HepG2 (cell line): ENCODE measurements around the gene NUP214. TPM values are rescaled to one million over a fixed set of nuclear protein-coding genes. Genes with fewer than 3 reads are reported as not detected.

Experiments
- CEBPZ ChIP-seq: IDR thresholded peaks from 2 replicates; pipeline ENCODE4 v1.6.1; 2012; ENCODE audit warnings: low read length, improper control_type of control experiment
- DNMT3B ChIP-seq: conservative IDR thresholded peaks from 2 replicates; pipeline ENCODE4 v1.6.1; 2016; ENCODE audit warnings: missing biosample characterization, control low read depth
- ELF3 ChIP-seq: IDR thresholded peaks from 2 replicates; pipeline ENCODE4 v1.6.1; 2016; ENCODE audit warnings: missing genetic modification reagents, missing compliant biosample characterization
- FOXC1 ChIP-seq: sonication (generic); formaldehyde crosslinking; IDR thresholded peaks from 2 replicates; pipeline ENCODE4 v1.8.0; 2022; ENCODE audit warnings: mild to moderate bottlenecking, missing genetic modification reagents, borderline replicate concordance
- HOXA7 ChIP-seq: sonication (generic); formaldehyde crosslinking; IDR thresholded peaks from 2 replicates; pipeline ENCODE4 v1.8.1; 2022; ENCODE audit warnings: mild to moderate bottlenecking, missing genetic modification reagents, moderate library complexity
- KDM5A ChIP-seq: fragments of 200-600 bp; sonication (generic); IDR thresholded peaks from 2 replicates; pipeline ENCODE4 v1.7.0; 2018; ENCODE audit warnings: antibody characterized with exemption, mild to moderate bottlenecking, low read length, borderline replicate concordance
- MLX ChIP-seq: IDR thresholded peaks from 2 replicates; pipeline ENCODE4 v1.6.1; 2016
- NONO ChIP-seq, 2 experiments: fragments of 450-650 bp in 1 of 2; sonication (generic) in 1 of 2; formaldehyde crosslinking in 1 of 2; IDR thresholded peaks in 1 of 2; conservative IDR thresholded peaks in 1 of 2; 2 replicates each; pipeline versions ENCODE4 v1.6.1 to v1.8.0; 2017 to 2022; ENCODE audit warnings: mild to moderate bottlenecking in 1 of 2, missing genetic modification reagents in 1 of 2, moderate library complexity in 1 of 2
- PHF20 ChIP-seq: sonication (generic); formaldehyde crosslinking; IDR thresholded peaks from 2 replicates; pipeline ENCODE4 v1.5.0; 2020; ENCODE audit warnings: mild to moderate bottlenecking, missing genetic modification reagents
- PREB ChIP-seq: sonication (generic); formaldehyde crosslinking; IDR thresholded peaks from 2 replicates; pipeline ENCODE4 v1.4.0; 2020; ENCODE audit warnings: missing genetic modification reagents
- SKI ChIP-seq: fragments of 450-650 bp; IDR thresholded peaks from one replicate; pipeline ENCODE4 v1.6.1; 2018; ENCODE audit warnings: mild to moderate bottlenecking; ENCODE audit not compliant: partially characterized antibody
- SRF ChIP-seq: IDR thresholded peaks from 2 replicates; pipeline ENCODE4 v1.6.1; 2011; ENCODE audit warnings: mild to moderate bottlenecking, low read depth, low read length, moderate library complexity
- TAF15 ChIP-seq: fragments of 200-400 bp; formaldehyde crosslinking; IDR thresholded peaks from one replicate; pipeline ENCODE4 v1.6.1; 2018; ENCODE audit warnings: mild to moderate bottlenecking, low read depth, low read length; ENCODE audit not compliant: poor library complexity, severe bottlenecking
- ZBTB8A ChIP-seq: sonication (generic); formaldehyde crosslinking; IDR thresholded peaks from 2 replicates; pipeline ENCODE4 v1.4.0; 2020; ENCODE audit warnings: mild to moderate bottlenecking, low read depth, missing genetic modification reagents, borderline replicate concordance
- ZNF282 ChIP-seq: fragments of 450-650 bp; IDR thresholded peaks from 2 replicates; pipeline ENCODE4 v1.6.1; 2018; ENCODE audit not compliant: partially characterized antibody
- ZNF326 ChIP-seq: sonication (generic); formaldehyde crosslinking; IDR thresholded peaks from 2 replicates; pipeline ENCODE4 v1.4.0; 2020; ENCODE audit warnings: missing genetic modification reagents, borderline replicate concordance
- ZNF329 ChIP-seq: sonication (generic); formaldehyde crosslinking; IDR thresholded peaks from 2 replicates; pipeline ENCODE4 v1.9.0; 2021; ENCODE audit warnings: low read depth, mild to moderate bottlenecking, missing genetic modification reagents
- ZNF629 ChIP-seq: sonication (generic); formaldehyde crosslinking; conservative IDR thresholded peaks from 2 replicates; pipeline ENCODE4 v1.5.0; 2020; ENCODE audit warnings: missing genetic modification reagents
- ZNF792 ChIP-seq: IDR thresholded peaks from 2 replicates; pipeline ENCODE4 v1.6.1; 2016
- polyA plus RNA-seq, 8 experiments: library from polyadenylated mRNA; depleted of rRNA in 3 of 8; stranded (reverse) in 7 of 8; unstranded in 1 of 8; fragments of >200 nt; fragmentation: Illumina TruSeq in 4 of 8; extraction: Trizol in 4 of 8; gene quantifications; 2 replicates each; pipeline versions ENCODE4 v1.2.1 to v1.2.3, GENCODE V29; 2011 to 2016; ENCODE audit warnings: low read depth in 4 of 8, missing spikeins in 1 of 8, mixed read lengths in 1 of 8; ENCODE audit not compliant: insufficient read depth in 1 of 8
- total RNA-seq, 5 experiments: library from RNA; depleted of rRNA; stranded (reverse); fragments of >200 nt; fragmentation: Illumina TruSeq; extraction: Trizol; gene quantifications; 2 replicates each; pipeline ENCODE4 v1.2.3, GENCODE V29; 2016; ENCODE audit warnings: low read depth in 1 of 5
- TF ChIP-seq, protein P1 (sequence below): sonication (generic); formaldehyde crosslinking; IDR thresholded peaks from 2 replicates; pipeline ENCODE4 v1.5.0; 2020; ENCODE audit warnings: mild to moderate bottlenecking, missing genetic modification reagents
- TF ChIP-seq, protein P2 (sequence below): IDR thresholded peaks from 2 replicates; pipeline ENCODE4 v1.6.1; 2016; ENCODE audit warnings: missing genetic modification reagents, missing compliant biosample characterization

NUP214 gene
- total and polyA plus RNA-seq, 2 of the 13 experiments (the other 11 are each of a cell fraction or from before 2014, with no cell fraction given) = 8.4 to 16.0 TPM

GRCh38 chr9:131078427-131079366, 46.7 kb upstream of the NUP214 start (continued):
- TF ChIP-seq HOXA7 (no peak), ZNF792 (no peak), ZBTB8A (no peak), ZNF326 (CRISPR knock-in tag) (no peak), CEBPZ (no peak), PREB (CRISPR knock-in tag) (no peak), MLX (no peak), NONO (IDR thresholded peaks at IDR 0.05) (no peak), NONO (CRISPR knock-in tag; conservative IDR thresholded peaks at IDR 0.05) (0 out of 2 replicates have a peak, but pooled peaks have one; percentile 40), ZNF629 (CRISPR knock-in tag) (no peak), KDM5A (no peak), SKI (no peak), ZNF329 (no peak), PHF20 (CRISPR knock-in tag) (no peak; the same call in 1 of the 2 replicates), ZNF282 (no peak), DNMT3B (CRISPR knock-in tag) (no peak), ELF3 (CRISPR knock-in tag) (no peak), FOXC1 (CRISPR knock-in tag) (no peak; the same call in 1 of the 2 replicates), SRF (no peak), TAF15 (no peak)
- TF ChIP-seq, protein P1, sequence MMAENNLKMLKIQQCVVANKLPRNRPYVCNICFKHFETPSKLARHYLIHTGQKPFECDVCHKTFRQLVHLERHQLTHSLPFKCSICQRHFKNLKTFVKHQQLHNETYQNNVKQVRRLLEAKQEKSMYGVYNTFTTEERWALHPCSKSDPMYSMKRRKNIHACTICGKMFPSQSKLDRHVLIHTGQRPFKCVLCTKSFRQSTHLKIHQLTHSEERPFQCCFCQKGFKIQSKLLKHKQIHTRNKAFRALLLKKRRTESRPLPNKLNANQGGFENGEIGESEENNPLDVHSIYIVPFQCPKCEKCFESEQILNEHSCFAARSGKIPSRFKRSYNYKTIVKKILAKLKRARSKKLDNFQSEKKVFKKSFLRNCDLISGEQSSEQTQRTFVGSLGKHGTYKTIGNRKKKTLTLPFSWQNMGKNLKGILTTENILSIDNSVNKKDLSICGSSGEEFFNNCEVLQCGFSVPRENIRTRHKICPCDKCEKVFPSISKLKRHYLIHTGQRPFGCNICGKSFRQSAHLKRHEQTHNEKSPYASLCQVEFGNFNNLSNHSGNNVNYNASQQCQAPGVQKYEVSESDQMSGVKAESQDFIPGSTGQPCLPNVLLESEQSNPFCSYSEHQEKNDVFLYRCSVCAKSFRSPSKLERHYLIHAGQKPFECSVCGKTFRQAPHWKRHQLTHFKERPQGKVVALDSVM = peak; percentile 38; the same call in 1 of the 2 replicates
- TF ChIP-seq, protein P2, sequence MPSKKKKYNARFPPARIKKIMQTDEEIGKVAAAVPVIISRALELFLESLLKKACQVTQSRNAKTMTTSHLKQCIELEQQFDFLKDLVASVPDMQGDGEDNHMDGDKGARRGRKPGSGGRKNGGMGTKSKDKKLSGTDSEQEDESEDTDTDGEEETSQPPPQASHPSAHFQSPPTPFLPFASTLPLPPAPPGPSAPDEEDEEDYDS (CRISPR knock-in tag) = no peak
